Stimulated activated naive CD8-positive, alpha-beta T cell treated with anti-CD3 and anti-CD28 coated beads, Interleukin-15, Interleukin-2, amounts not matched to agents 100 U/mL and 50 U/mL, for 24 hours (primary cell): ENCODE data around the gene TLCD3B.

Experiments used
- ATAC-seq: fragments of 150-1000 bp; cut with Tn5 transposase; one replicate; pipeline ENCODE4 v1.10.0; 2021
- DNase-seq: peaks from one replicate; pipeline ENCODE4 v3.0.0; 2021

TLCD3B gene, protein sequence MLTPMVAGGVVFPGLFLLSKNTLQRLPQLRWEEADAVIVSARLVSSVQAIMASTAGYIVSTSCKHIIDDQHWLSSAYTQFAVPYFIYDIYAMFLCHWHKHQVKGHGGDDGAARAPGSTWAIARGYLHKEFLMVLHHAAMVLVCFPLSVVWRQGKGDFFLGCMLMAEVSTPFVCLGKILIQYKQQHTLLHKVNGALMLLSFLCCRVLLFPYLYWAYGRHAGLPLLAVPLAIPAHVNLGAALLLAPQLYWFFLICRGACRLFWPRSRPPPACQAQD

DNA sequence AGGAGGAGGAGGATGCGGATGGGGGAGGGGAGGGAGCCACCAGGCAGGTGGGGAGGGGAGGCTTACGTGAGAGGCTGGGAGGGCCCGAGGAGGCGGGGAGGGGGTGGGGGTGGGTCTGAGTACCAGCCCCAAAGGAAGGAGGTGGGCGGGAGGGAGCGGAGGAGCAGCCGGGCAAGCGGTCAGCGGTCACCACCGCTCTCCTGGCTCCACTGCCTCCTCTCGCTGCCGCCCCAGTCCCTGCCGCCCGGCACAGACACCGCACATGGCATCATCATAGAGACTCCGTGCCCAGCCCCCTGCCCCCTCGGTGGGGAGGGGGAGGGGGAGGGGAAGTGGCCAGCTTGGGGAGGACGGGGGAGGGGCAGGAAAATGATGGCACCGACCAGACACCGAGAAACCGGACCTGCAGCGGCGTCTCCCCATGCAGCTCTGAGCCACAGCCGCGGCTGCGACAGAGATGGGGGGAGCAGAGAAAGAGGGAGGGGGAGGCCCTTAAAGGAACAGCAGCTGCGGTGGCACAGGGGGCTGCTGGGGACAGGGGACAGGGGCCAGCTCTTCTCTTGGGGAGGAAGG lies at the start of gene TLCD3B:
TSS of gene TLCD3B (minus strand) at position 431 of the 573 bp plus-strand sequence. CDS start 744 bp downstream, outside the sequence.
- no peak for ATAC-seq

DNA sequence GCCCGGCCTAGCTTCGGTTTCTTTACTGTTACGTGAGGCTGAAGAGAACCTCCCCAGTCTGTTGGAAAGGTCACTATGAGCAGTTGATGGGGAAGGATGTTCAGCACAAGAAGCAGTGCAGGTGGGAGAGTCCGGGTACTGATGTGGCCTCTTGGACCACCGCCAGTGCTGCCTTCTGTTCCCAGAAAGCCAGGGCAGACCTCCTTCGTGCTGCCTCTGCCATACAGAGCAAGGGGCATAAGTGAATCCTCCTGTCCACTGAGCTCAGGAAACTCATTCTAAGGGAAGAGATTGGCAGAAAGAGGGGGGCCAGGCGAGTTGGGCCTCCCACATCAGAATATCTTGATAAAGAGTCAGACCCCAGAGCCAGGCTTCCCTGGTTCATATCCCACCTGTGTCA lies 48.4 kb upstream of the TLCD3B start:
- DNase-seq (no peak), ATAC-seq (no peak)

More for the DNA sequence above, at the start of gene TLCD3B:
- no peak for DNase-seq

DNA sequence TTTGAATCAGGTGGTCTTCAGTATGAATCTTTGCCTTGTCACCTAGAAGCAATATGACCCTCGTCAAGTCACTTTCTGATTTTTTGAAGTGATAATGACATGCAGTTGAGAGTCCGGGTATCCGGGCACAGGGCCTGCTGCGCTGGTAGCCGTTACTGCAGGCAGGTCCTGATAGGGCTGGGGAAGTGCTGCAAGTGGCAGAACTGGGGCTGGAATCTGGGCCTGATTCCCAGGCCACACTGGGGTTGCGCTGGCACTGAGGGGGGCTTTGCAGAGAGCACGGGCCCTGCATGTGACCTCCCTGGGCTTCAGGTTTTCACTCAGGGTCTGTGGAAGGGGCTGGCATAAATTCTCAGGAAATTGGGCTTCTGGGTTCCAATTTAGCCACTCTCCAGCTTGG lies 47.7 kb upstream of the TLCD3B start:
- DNase-seq, result no peak
- ATAC-seq, result no peak

DNA sequence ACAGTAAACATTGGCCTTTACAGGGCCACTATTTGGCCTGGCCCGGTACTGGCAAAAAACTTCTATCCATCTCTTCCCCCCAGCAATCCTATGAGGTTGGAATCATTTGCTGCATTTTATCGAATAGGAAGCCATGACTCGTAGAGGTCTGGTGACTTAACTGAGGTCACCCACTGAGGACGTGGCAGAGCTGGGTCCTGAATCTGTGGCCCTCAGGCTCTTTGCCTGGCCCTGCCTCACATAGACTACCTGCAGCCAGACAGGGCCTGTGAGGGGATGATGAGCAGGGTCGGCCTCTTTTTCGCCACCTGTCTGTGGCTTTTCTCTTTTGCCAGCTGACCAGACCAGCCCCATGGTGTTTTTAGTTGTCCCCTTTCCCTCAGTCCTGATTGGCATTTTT lies 46.6 kb upstream of the TLCD3B start:
- ATAC-seq (no peak), DNase-seq (no peak)

DNA sequence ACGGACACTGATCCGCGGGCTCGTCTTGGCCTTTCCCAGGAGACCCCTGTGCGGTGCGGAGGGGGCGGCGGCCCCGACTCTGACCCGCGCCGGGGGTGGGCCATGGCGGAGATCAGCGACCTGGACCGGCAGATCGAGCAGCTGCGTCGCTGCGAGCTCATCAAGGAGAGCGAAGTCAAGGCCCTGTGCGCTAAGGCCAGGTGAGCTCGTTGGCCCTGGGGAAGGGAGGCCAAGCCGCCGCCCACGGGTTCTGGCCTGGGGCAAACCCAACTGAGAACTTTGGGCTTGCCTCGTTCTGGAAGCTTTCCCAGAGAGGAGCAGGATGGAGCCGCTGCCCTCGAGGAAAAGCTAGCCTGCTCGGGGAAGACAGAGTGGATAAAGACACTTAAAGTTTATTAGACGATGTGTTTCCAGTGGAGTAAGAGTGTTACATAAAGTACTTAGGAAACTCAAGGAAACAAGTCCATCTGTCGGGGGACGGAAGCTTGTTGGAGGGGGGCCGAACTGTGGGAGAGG lies 45.3 kb upstream of the TLCD3B start:
- ATAC-seq (peak; percentile 8), DNase-seq (no peak)

DNA sequence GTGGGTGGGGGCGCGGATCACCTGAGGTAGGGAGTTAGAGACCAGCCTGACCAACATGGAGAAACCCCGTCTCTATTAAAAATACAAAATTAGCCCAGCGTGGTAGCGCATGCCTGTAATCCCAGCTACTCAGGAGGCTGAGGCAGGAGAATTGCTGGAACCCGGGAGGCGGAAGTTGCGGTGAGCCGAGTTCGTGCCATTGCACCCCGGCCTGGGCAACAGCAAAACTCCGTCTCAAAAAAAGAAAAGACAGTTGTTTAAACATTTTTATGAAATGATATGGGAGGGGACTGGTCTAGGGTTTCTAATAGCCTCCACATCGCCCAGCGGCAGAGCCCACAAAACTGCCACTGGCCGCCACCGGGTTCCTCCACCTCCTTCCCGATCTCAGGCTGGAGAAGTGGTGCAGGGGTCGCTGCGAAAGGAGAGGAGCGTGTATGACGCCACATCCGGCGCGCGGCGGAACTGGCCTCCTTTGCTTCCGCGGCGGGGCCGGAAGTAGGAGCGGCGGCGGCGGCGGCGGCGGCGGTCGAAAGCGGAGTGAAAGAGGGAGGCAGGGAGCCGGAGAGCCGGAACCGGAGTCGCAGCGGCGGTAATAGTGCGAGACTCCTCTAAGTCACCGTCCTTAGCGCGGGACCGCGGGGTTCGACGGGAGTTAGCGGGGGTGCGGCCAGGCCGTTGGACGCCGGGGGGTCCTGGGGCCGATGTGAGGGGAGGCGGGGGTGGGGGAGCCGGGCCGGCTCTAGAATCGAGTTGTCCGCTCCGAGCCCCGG lies 44.6 kb upstream of the TLCD3B start, which contains the start of gene PPP4C:
TSS of gene PPP4C (plus strand) at position 492 of the 773 bp plus-strand sequence. CDS start 384 bp downstream, outside the sequence.
- DNase-seq, result peak; percentile 93
- peak; percentile 88 for ATAC-seq

DNA sequence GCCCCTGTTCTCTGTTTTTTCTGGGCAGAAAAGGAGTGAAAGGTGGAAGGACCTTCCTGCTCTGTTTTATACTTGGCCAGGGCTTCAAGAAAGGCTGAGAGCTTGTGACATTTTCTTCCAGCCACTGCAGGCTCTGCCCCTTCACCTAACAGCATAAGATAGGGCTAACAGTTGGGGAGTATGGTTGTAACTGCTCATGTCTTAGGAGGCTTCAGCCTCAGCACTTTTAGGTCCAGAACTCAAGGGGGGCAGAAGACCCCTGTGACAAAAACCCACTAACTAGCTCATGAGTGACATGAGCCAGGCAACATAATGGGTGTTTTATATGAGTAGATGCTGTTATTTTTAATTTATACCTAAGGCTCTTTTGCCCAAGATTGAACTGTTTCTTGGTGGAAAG lies 39.4 kb upstream of the TLCD3B start:
- ATAC-seq (no peak), DNase-seq (no peak)

DNA sequence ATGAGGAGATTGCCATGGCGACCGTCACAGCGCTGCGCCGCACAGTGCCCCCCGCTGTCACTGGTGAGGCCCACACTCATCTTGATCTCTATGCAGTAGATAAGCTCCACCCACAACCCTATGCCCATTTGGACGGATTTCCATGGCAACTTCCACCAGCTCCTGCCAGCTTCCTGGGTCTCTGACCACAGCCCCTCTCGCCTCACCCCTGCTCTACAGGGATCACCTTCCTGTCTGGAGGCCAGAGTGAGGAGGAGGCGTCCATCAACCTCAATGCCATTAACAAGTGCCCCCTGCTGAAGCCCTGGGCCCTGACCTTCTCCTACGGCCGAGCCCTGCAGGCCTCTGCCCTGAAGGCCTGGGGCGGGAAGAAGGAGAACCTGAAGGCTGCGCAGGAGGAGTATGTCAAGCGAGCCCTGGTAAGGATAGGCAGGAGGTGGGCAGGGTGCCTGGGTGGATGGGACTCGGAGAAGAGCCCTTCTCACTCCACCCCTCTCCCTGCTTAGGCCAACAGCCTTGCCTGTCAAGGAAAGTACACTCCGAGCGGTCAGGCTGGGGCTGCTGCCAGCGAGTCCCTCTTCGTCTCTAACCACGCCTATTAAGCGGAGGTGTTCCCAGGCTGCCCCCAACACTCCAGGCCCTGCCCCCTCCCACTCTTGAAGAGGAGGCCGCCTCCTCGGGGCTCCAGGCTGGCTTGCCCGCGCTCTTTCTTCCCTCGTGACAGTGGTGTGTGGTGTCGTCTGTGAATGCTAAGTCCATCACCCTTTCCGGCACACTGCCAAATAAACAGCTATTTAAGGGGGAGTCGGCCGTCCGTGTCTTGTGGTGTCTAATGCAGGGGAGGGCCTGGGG lies 38.8 kb upstream of the TLCD3B start:
- ATAC-seq (no peak), DNase-seq (no peak)

DNA sequence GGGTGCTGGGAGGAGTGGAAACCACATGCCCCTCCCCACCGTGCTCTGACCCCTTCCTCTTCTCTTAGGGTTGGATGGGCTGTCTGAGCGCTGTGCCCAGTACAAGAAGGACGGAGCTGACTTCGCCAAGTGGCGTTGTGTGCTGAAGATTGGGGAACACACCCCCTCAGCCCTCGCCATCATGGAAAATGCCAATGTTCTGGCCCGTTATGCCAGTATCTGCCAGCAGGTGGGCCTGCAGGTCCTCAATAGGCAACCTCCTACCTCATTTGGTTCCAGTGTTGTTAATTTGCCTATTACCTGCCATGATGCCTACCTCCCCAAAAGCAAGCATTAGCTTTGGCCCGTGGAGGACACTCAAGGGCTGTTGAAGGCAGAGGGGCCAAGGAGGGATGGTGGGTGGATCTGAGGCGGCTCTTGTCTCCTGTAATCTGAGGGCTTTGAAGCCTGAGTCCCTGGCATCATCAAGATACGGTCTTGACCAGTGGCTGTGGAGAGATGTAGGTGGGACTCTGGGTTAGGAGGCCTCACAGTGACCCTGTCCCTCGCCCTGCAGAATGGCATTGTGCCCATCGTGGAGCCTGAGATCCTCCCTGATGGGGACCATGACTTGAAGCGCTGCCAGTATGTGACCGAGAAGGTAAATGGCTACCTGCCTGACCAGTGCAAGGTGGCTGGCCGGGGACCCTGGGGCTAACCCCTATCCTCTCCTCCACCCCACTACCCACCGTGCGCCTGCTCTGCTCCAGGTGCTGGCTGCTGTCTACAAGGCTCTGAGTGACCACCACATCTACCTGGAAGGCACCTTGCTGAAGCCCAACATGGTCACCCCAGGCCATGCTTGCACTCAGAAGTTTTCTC lies 37.9 kb upstream of the TLCD3B start:
- ATAC-seq (no peak), DNase-seq (peak; percentile 60)

DNA sequence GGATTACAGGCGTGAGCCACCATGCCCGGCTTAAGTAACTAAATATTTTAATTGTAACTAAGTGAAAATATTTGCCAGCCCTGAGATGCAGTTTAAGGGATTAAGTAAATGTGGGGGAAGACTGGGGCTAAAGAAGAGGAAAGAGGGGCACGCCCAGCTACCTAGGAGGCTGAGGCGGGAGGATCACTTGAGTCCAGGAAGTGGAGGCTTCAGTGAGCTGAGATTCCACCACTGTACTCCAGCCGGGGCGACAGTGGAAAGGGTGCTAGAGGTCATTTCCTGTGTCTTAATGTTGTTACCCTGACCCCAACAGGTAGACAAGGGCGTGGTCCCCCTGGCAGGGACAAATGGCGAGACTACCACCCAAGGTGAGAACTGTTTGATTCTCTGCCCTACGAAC lies 37.3 kb upstream of the TLCD3B start:
- no peak for ATAC-seq
- no peak for DNase-seq

DNA sequence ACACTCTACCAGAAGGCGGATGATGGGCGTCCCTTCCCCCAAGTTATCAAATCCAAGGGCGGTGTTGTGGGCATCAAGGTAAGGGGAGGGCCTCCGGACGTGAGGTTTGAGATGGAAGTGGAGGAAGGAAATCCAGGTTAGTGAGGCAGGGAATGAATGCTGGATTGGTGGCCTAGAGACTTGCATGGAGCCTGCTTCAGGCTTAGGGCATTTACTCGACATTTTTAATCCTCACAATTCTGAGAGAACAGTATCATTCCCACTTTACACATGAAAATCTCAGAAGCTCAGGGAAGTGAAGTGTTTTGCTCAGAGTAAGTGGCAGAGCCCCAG lies 36.5 kb upstream of the TLCD3B start:
- ATAC-seq, result no peak
- DNase-seq, result no peak

DNA sequence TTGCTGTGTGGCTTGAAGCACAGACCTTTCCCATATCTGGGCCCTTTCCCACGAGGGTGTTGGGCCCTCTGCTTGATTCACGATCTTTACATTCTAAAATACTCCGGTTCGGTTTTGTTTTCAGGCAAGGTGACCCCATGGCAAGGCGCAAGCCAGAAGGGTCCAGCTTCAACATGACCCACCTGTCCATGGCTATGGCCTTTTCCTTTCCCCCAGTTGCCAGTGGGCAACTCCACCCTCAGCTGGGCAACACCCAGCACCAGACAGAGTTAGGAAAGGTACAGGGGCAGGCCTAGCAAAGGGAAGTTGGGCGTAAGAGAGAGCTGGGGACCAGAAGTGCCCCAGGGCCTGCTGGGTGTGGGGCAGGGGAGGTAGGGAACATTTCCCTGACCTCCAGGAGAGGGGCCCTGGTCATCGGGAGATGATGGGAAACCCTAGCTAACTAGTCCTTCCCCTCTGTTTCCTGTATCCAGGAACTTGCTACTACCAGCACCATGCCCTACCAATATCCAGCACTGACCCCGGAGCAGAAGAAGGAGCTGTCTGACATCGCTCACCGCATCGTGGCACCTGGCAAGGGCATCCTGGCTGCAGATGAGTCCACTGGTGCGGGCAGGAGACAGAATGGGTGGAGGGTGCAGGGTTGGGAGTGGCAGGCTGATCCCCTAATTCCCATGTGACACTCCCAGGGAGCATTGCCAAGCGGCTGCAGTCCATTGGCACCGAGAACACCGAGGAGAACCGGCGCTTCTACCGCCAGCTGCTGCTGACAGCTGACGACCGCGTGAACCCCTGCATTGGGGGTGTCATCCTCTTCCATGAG lies 35.9 kb upstream of the TLCD3B start:
- DNase-seq (no peak), ATAC-seq (no peak)

DNA sequence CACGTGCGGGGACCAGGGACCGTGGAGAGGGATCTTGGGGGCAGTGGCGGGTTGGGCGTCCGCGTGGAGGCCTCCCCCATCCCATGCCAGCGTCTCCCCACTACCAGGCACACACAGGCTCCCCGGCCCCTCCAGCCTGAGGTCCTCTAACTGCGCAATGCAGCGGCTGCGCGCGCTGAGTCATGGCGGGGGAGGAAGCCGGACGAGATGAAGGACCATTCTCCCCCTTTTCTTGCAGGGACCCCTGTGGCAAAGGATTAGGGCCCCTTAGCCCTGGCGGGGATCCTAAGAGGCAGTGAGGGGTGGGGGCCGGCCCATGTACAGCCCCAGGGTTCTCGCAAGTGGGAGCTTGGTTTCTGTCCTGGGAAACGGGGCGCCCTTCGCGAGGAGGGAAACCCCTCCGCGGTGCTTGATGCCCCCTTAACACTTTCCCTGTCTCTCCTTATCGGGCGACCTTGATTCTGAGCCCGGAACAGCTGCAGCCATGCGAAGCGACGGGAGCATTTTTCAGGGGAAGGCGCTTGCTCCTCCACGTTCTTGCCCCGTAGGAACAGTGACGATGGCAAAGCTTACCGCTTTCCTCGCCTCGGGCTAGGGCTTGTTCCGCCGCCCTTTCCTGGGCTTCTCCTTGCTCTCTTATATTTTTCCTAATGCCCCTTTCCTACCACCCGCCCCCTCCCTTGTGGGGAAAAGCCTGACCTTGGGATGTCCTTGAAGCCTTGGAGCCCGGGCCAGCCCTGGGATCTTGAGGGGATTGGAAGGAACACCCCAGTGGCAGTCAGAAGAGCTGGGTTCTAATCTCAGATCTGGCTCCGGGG lies 35.1 kb upstream of the TLCD3B start:
- ATAC-seq (no peak), DNase-seq (peak; percentile 54)

DNA sequence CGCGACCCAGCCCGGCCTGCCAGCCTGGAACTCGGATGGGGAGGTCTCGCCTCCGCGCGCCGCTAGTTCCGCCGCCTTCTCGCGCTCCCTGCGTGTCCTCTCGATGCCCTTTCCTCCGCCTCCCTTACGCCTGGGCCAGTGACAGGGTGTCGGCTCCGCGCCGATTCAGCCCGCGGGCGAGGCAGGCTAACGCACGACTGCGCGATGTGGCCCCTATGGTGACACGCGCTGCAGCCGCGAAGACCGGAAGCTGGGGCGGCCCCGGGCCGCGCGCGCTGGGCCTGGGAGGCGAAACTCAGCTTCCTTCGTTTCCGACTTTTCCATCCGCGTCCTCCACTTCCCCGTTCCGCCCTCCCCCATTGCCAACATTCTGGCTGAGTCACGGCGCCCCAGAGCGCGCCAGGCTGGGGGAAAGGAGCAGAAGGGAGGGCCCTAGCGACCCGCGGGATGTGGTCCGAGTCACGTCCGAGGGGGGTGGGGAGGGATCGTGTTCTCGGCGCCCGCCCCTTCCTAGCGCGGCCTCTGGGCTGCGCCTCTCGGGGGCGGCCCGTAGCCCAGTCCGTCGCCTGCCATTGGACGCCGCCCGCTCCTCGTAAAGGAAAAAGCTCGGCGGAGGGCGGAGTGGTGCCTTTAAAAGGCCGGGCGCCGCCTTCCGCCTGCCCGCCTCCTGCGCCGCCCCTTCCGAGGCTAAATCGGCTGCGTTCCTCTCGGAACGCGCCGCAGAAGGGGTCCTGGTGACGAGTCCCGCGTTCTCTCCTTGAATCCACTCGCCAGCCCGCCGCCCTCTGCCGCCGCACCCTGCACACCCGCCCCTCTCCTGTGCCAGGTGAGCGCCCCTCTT lies 34.3 kb upstream of the TLCD3B start, which contains the start of gene ALDOA:
TSS of gene ALDOA (plus strand) at position 659 of the 841 bp plus-strand sequence. CDS start 1,138 bp downstream, outside the sequence.
- DNase-seq, result peak; percentile 99
- peak; percentile 89 for ATAC-seq

DNA sequence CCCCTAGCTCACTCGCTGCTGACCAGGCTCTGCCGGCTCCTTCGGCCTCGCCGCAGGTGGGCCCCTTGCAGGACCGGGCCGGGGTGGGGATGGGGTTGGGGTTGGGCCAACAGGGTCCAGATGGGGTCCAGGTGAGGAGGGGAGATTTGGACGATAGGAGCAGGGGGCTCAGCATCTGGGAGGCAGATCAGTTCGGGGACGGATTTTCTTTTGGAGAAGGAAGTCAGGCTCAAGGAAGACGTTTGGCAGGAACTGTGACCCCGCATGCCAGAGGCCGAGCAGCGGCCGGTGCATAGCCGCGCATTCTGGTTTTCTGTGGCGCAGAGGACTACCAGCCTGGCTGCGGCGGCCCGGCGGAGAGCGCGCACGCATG lies 33.6 kb upstream of the TLCD3B start:
- DNase-seq, result no peak
- ATAC-seq, result no peak

DNA sequence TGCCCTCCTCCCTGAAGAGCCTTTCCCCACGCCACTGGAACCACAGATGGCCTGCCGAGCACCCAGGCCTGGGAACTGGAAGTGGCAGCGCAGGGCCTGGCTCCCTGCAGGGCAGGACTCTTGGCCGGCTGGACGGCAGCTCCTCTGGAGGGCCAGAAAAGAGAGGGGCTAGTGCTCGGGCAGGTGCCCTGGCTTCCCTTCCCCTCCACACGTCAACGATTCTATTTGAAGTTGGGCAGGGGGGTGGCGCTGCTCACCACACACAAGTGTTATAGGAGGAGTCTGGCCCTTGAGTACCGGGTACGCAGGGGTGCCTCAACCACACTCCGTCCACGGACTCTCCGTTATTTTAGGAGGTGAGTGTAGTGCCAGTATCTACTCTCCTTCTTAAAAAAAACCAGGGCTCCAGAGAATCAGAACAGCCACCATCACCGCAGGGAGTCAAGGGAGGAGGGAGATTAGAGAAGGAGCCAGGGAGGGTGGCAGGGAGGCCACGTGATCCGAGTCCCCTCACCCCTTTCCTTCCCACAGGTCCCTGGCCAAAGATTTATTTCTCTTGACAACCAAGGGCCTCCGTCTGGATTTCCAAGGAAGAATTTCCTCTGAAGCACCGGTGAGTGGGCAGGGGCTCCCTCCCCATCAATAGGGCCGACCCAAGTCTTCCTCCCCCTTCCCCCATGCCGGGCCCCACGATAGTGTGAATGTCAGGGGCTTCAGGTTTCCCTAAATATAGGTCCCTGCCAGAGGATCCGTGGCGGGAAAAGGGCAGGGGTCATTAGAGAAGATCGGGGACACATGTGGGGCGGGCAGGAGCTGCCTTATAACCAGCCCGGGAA lies 33.0 kb upstream of the TLCD3B start:
- DNase-seq (peak; percentile 78), ATAC-seq (peak; percentile 32)

DNA sequence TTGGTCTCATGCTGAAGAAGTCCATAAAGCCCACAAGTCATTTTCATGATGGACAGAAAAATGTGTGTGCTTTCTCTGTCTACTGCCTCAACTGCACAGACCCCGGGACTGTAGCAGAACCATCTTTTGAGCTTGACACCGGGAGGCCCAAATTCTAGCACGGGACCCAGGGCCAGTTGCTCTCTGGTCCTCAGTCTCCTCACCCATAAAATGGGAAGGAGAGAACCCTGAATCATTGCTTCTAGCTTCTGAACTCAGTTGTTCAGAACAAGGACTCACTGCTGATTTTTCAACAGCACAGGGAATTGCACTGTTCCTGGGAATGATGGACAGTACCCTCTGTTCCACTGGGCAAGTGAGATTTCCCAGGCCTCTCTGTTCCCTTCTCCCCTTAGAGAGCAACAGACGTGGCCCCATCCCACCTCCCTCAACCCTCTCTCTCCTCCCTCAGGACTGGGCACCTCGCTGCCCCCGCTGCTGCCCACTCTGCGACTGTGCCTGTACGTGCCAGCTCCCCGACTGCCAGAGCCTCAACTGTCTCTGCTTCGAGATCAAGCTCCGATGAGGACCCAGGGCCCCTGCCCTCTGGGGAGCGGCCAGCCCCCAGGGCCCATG lies 32.3 kb upstream of the TLCD3B start:
- DNase-seq (no peak), ATAC-seq (no peak)
